Measurements from ENCODE around the gene SMCO4. TPM values are rescaled to one million over a fixed set of nuclear protein-coding genes. Genes with fewer than 3 reads are reported as not detected.
"Not testable (repeated sequence)": the region's sequence is repeated elsewhere in the genome, so short reads cannot be mapped to it uniquely, and the experiment has no call there.

The SMCO4 gene
- 7.3 TPM for polyA plus RNA-seq (ENCODE audit: insufficient read length)

GRCh38 chr11:93543292-93543977, at the start of gene SMCO4:
Gene SMCO4, minus strand, starts transcription at chr11:93543391. Its CDS starts 64,202 bp downstream, at chr11:93479189.
- DNase-seq, result peak; percentile 82

GRCh38 chr11:93591247-93591898, 48.2 kb upstream of the SMCO4 start:
- no peak for DNase-seq

GRCh38 chr11:93589347-93589746, 46.2 kb upstream of the SMCO4 start:
- DNase-seq, result no peak

- no peak for DNase-seq
Measured at GRCh38 chr11:93587858-93588581, 44.8 kb upstream of the SMCO4 start.

- not testable (repeated sequence) for DNase-seq
Measured at GRCh38 chr11:93587425-93587824, 44.2 kb upstream of the SMCO4 start.

GRCh38 chr11:93585758-93586157, 42.6 kb upstream of the SMCO4 start:
- no peak for DNase-seq

- DNase-seq, result no peak
Measured at GRCh38 chr11:93583490-93583889, 40.3 kb upstream of the SMCO4 start.

- DNase-seq, result no peak
Measured at GRCh38 chr11:93579187-93579751, 36.1 kb upstream of the SMCO4 start.

- DNase-seq, result no peak
Measured at GRCh38 chr11:93577286-93577685, 34.1 kb upstream of the SMCO4 start.

- DNase-seq, result not testable (repeated sequence)
Measured at GRCh38 chr11:93576870-93577269, 33.7 kb upstream of the SMCO4 start.

- DNase-seq, result no peak
Measured at GRCh38 chr11:93574638-93575220, 31.5 kb upstream of the SMCO4 start.

GRCh38 chr11:93573184-93573583, 30.0 kb upstream of the SMCO4 start:
- no peak for DNase-seq

GRCh38 chr11:93572621-93573020, 29.4 kb upstream of the SMCO4 start:
- DNase-seq, result no peak

GRCh38 chr11:93572171-93572570, 29.0 kb upstream of the SMCO4 start:
- DNase-seq, result no peak

GRCh38 chr11:93571612-93572011, 28.4 kb upstream of the SMCO4 start:
- no peak for DNase-seq

GRCh38 chr11:93570759-93571413, 27.7 kb upstream of the SMCO4 start:
- DNase-seq, result no peak

GRCh38 chr11:93569496-93569895, 26.3 kb upstream of the SMCO4 start:
- no peak for DNase-seq

GRCh38 chr11:93568726-93569125, 25.5 kb upstream of the SMCO4 start:
- no peak for DNase-seq

GRCh38 chr11:93567401-93567895, 24.3 kb upstream of the SMCO4 start:
- DNase-seq, result peak; percentile 55

GRCh38 chr11:93564895-93565294, 21.7 kb upstream of the SMCO4 start:
- DNase-seq, result no peak

GRCh38 chr11:93563857-93564256, 20.7 kb upstream of the SMCO4 start:
- no peak for DNase-seq
